ENCODE measurements around the gene ARHGEF7. TPM values are rescaled to one million over a fixed set of nuclear protein-coding genes. Genes with fewer than 3 reads are reported as not detected.
"Not testable (repeated sequence)": the region's sequence is repeated elsewhere in the genome, so short reads cannot be mapped to it uniquely, and the experiment has no call there.

ARHGEF7 gene
- total RNA-seq, 2 donors from 2014 or later: 49.5 to 53.5 TPM

DNA sequence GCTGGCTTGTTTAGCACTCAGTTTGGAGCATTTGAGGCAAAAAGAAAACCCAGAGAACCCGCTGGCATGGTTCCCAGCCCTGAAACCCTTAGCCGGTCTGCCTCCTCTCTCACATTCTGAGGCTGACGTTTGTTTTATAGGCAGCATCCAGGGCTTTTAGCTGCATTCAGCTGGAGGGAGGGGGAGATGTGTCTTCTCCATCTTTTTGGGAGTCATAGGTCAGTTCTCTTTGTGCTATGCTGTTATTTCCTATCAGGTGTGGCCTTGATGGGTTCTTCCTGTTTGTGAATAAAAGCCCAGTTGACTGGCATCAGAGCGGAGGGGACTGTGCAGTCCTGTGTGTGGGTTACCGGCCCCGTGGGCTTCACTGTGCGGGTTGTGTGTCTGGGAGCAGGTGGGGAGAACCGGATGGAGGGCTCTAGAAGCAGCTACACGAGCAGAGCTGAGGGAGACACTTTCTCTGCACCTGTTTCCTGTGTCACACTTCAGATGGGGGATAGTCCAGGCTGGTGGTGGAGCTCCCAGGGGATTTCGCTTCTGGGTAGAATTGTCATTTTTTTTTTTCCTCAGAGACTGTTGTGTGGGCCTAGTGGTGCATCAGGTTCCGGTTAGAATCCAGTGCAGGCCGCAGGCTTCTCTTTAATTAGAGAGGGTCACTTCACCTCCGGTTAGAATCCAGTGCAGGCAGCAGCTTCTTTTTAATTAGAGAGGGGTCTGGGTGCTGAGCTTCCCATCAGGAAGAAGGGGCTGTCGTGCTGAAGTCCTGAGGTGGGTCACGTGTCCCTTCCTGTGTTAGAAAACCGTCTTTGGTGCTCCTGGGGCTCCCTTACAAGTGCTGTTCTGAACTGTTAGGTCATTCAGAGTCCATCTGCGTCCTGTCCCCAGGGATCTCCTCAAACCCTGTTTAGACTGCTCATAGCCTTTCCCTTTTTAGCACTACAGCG, 69.6 kb downstream of the ARHGEF7 start:
- H3K36me3 Mint-ChIP-seq (ENCODE audit: low read depth): peaks cover 16% of the 10 kb centered on the region
- Histone ChIP-seq H3K4me3 (ENCODE audit: low read length) (no peak overlapping the region), H3K27ac (ENCODE audit: low read depth, low read length) (peak overlapping the region; percentile 27), H3K27me3 (ENCODE audit: control insufficient read depth, insufficient read depth, low read length, poor library complexity, severe bottlenecking) (no peaks in the 10 kb centered on the region), H3K4me1 (ENCODE audit: control insufficient read depth, insufficient read depth, low read length) (no peaks in the 10 kb centered on the region), H3K9ac (ENCODE audit: extremely low read depth, low read length, poor library complexity, severe bottlenecking) (no peak overlapping the region), H3K36me3 (ENCODE audit: control insufficient read depth, insufficient read depth, low read length) (no peaks in the 10 kb centered on the region), H3K9me3 (ENCODE audit: control insufficient read depth, low read length) (no peaks in the 10 kb centered on the region)
- 94 to 96% methylated on average over 12 to 18 of the region's 18 CpGs for WGBS, 2 experiments (ENCODE audit: insufficient coverage in 1 of 2, insufficient read length in 1 of 2)
- TF ChIP-seq CTCF (conservative IDR thresholded peaks at IDR 0.05): no peak
- peak overlapping the region; percentile 49 for H3K27ac Mint-ChIP-seq
- no peaks in the 10 kb centered on the region for H3K27me3 Mint-ChIP-seq (ENCODE audit: insufficient read depth)
- no peak overlapping the region for H3K4me3 Mint-ChIP-seq
- DNase-seq: no peak
- peaks cover 17% of the 10 kb centered on the region for H3K4me1 Mint-ChIP-seq
- peaks cover 4% of the 10 kb centered on the region for H3K9me3 Mint-ChIP-seq

GRCh38 chr13:111186305-111186935, 71.3 kb downstream of the ARHGEF7 start:
- peaks cover 6% of the 10 kb centered on the region for H3K9me3 Mint-ChIP-seq
- no peak overlapping the region for H3K27ac Mint-ChIP-seq
- Histone ChIP-seq H3K4me3 (ENCODE audit: low read length) (no peak overlapping the region), H3K4me1 (ENCODE audit: control insufficient read depth, insufficient read depth, low read length) (no peaks in the 10 kb centered on the region), H3K9me3 (ENCODE audit: control insufficient read depth, low read length) (no peaks in the 10 kb centered on the region), H3K27me3 (ENCODE audit: control insufficient read depth, insufficient read depth, low read length, poor library complexity, severe bottlenecking) (no peaks in the 10 kb centered on the region), H3K36me3 (ENCODE audit: control insufficient read depth, insufficient read depth, low read length) (no peaks in the 10 kb centered on the region), H3K9ac (ENCODE audit: extremely low read depth, low read length, poor library complexity, severe bottlenecking) (no peak overlapping the region), H3K27ac (ENCODE audit: low read depth, low read length) (no peak overlapping the region)
- no peak for DNase-seq
- no peaks in the 10 kb centered on the region for H3K27me3 Mint-ChIP-seq (ENCODE audit: insufficient read depth)
- H3K4me3 Mint-ChIP-seq: no peak overlapping the region
- peaks cover 27% of the 10 kb centered on the region for H3K4me1 Mint-ChIP-seq
- TF ChIP-seq CTCF (conservative IDR thresholded peaks at IDR 0.05): no peak
- 95 to 97% methylated on average over 8 to 10 of the region's 10 CpGs for WGBS, 2 experiments (ENCODE audit: insufficient coverage in 1 of 2, insufficient read length in 1 of 2)
- H3K36me3 Mint-ChIP-seq (ENCODE audit: low read depth): peaks cover 18% of the 10 kb centered on the region

- Histone ChIP-seq H3K27me3 (ENCODE audit: control insufficient read depth, insufficient read depth, low read length, poor library complexity, severe bottlenecking) (no peaks in the 10 kb centered on the region), H3K4me1 (ENCODE audit: control insufficient read depth, insufficient read depth, low read length) (no peaks in the 10 kb centered on the region), H3K36me3 (ENCODE audit: control insufficient read depth, insufficient read depth, low read length) (no peaks in the 10 kb centered on the region), H3K4me3 (ENCODE audit: low read length) (no peak overlapping the region), H3K27ac (ENCODE audit: low read depth, low read length) (no peak overlapping the region), H3K9ac (ENCODE audit: extremely low read depth, low read length, poor library complexity, severe bottlenecking) (no peak overlapping the region), H3K9me3 (ENCODE audit: control insufficient read depth, low read length) (no peaks in the 10 kb centered on the region)
- Mint-ChIP-seq H3K27me3 (ENCODE audit: insufficient read depth) (no peaks in the 10 kb centered on the region), H3K36me3 (ENCODE audit: low read depth) (peaks cover 18% of the 10 kb centered on the region), H3K27ac (no peak overlapping the region), H3K4me1 (peaks cover 31% of the 10 kb centered on the region), H3K9me3 (peaks cover 6% of the 10 kb centered on the region), H3K4me3 (no peak overlapping the region)
- no peak for DNase-seq
- WGBS, 2 experiments (ENCODE audit: insufficient coverage in 1 of 2, insufficient read length in 1 of 2): 89 to 91% methylated on average over 4 to 11 of the region's 11 CpGs
- TF ChIP-seq CTCF (conservative IDR thresholded peaks at IDR 0.05): no peak
These were observed 72.9 kb downstream of the ARHGEF7 start for GRCh38 chr13:111187960-111188541.

- Mint-ChIP-seq H3K4me1 (peaks cover 29% of the 10 kb centered on the region), H3K36me3 (ENCODE audit: low read depth) (peaks cover 18% of the 10 kb centered on the region)
- H3K36me3 ChIP-seq (ENCODE audit: control insufficient read depth, insufficient read depth, low read length); H3K4me3 Mint-ChIP-seq; H3K4me1 ChIP-seq (ENCODE audit: control insufficient read depth, insufficient read depth, low read length); H3K27me3 Mint-ChIP-seq (ENCODE audit: insufficient read depth); H3K9me3 Mint-ChIP-seq; H3K27me3 ChIP-seq (ENCODE audit: control insufficient read depth, insufficient read depth, low read length, poor library complexity, severe bottlenecking); H3K9me3 ChIP-seq (ENCODE audit: control insufficient read depth, low read length); H3K4me3 ChIP-seq (ENCODE audit: low read length); H3K27ac Mint-ChIP-seq; H3K9ac ChIP-seq (ENCODE audit: extremely low read depth, low read length, poor library complexity, severe bottlenecking); DNase-seq; H3K27ac ChIP-seq (ENCODE audit: low read depth, low read length): not testable (repeated sequence)
- WGBS, 2 experiments (ENCODE audit: insufficient coverage in 1 of 2, insufficient read length in 1 of 2): 86 to 97% methylated on average over 4 to 12 of the region's 12 CpGs
These were observed 74.0 kb downstream of the ARHGEF7 start for GRCh38 chr13:111189064-111189505.
